Measurements from ENCODE around the gene ZNF597. TPM values are rescaled to one million over a fixed set of nuclear protein-coding genes. Genes with fewer than 3 reads are reported as not detected.

The ZNF597 gene, protein sequence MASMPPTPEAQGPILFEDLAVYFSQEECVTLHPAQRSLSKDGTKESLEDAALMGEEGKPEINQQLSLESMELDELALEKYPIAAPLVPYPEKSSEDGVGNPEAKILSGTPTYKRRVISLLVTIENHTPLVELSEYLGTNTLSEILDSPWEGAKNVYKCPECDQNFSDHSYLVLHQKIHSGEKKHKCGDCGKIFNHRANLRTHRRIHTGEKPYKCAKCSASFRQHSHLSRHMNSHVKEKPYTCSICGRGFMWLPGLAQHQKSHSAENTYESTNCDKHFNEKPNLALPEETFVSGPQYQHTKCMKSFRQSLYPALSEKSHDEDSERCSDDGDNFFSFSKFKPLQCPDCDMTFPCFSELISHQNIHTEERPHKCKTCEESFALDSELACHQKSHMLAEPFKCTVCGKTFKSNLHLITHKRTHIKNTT
- polyA plus RNA-seq, result 4.2 TPM
- long read RNA-seq, donor 1, full-length matches to known transcripts, result 2 of 2 reads
- long read RNA-seq, donor 1, partial matches to known transcripts, result 0 of 2 reads
- long read RNA-seq, donor 1, other reads (novel, unspliced or antisense), result 0 of 2 reads
- long read RNA-seq, donor 2, full-length matches to known transcripts, result 4 of 4 reads
- long read RNA-seq, donor 2, partial matches to known transcripts, result 0 of 4 reads
- long read RNA-seq, donor 2, other reads (novel, unspliced or antisense), result 0 of 4 reads
- long read RNA-seq, donor 3, result 0 reads
- long read RNA-seq, donor 4, result 0 reads
- long read RNA-seq, donor 5, full-length matches to known transcripts, result 1 of 1 reads
- long read RNA-seq, donor 5, partial matches to known transcripts, result 0 of 1 reads
- long read RNA-seq, donor 5, other reads (novel, unspliced or antisense), result 0 of 1 reads
- long read RNA-seq, donor 6, result 0 reads
- long read RNA-seq, donor 7, full-length matches to known transcripts, result 1 of 1 reads
- long read RNA-seq, donor 7, partial matches to known transcripts, result 0 of 1 reads
- long read RNA-seq, donor 7, other reads (novel, unspliced or antisense), result 0 of 1 reads
- long read RNA-seq, donor 8, full-length matches to known transcripts, result 3 of 3 reads
- long read RNA-seq, donor 8, partial matches to known transcripts, result 0 of 3 reads
- long read RNA-seq, donor 8, other reads (novel, unspliced or antisense), result 0 of 3 reads
- long read RNA-seq, donor 9, full-length matches to known transcripts, result 1 of 1 reads
- long read RNA-seq, donor 9, partial matches to known transcripts, result 0 of 1 reads
- long read RNA-seq, donor 9, other reads (novel, unspliced or antisense), result 0 of 1 reads
- long read RNA-seq, donor 10, full-length matches to known transcripts, result 2 of 2 reads
- long read RNA-seq, donor 10, partial matches to known transcripts, result 0 of 2 reads
- long read RNA-seq, donor 10, other reads (novel, unspliced or antisense), result 0 of 2 reads
- long read RNA-seq, donor 11, full-length matches to known transcripts, result 1 of 39 reads
- long read RNA-seq, donor 11, partial matches to known transcripts, result 7 of 39 reads
- long read RNA-seq, donor 11, other reads (novel, unspliced or antisense), result 31 of 39 reads

DNA sequence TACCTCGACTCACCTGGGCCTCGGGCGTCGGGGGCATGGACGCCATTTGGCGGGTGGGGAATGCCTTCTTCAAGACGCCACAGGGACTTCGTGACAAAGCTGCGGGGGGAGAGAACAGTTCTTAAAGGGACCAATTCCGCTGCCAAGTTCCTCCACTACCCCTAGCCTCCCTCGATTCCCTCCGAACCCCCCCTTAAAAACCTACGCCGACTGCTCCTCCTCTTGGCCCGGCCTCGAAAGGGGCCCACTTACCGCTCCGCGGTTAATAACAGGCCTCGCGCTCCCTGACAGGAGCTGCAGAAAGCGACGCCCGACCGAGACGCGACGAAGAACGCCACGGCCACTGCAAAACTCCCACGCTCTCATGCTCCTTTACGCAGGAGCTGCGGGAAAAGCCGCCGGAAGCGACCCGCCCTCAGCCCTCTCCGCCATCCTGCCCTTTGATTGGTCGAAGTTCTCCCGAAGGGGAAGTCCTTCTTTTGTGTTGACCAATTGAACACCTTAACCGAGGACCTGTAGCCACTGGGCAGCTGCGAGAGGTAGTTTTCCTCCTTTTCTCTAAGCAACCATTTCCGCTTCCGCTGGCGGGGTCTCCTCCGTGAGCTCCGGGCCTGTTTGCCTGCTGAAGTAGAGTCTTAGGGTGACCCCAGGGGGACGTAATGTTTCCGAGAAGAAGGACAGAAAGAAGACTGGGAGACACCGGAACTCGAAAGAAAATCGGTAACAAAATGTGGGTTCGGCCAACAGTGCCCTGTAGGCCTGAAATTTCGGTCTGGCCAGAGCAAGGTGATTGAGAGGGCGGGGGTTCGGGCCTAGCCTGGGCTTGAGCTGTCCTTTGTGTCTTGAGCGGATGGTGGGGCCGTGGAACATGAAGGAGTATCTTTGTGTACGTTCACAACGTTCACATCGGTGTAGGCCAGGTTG lies at the start of gene ZNF597, which contains the start of gene NAA60:
Gene ZNF597, minus strand, starts transcription at position 397 of the 924 bp plus-strand sequence. Its CDS starts 351 bp downstream, at position 46.
Gene NAA60, plus strand, starts transcription at position 573 of the 924 bp plus-strand sequence. CDS start 32,548 bp downstream, outside the sequence.
- peak; percentile 80 to 91 for DNase-seq
- H3K4me3 ChIP-seq (ENCODE audit: low read length), result peak within 1 kb of the TSS; percentile 79
- H3K27ac ChIP-seq (ENCODE audit: low read length), result peak within 1 kb of the TSS; percentile 93
- H3K4me1 ChIP-seq (ENCODE audit: control insufficient read depth, insufficient read depth, low read length), result no peaks in the 10 kb centered on the region
- no peaks in the 10 kb centered on the region for H3K27me3 ChIP-seq (ENCODE audit: control insufficient read depth, insufficient read depth, low read length)
- H3K36me3 ChIP-seq (ENCODE audit: control insufficient read depth, insufficient read depth, low read length), result peaks cover 12% of the 10 kb centered on the region
- WGBS (ENCODE audit: insufficient coverage, low lambda C conversion rate), result 51% methylated on average over 4 of the region's 61 CpGs
- H3K9me3 ChIP-seq (ENCODE audit: control insufficient read depth, low read depth, low read length), result peaks cover 22% of the 10 kb centered on the region

DNA sequence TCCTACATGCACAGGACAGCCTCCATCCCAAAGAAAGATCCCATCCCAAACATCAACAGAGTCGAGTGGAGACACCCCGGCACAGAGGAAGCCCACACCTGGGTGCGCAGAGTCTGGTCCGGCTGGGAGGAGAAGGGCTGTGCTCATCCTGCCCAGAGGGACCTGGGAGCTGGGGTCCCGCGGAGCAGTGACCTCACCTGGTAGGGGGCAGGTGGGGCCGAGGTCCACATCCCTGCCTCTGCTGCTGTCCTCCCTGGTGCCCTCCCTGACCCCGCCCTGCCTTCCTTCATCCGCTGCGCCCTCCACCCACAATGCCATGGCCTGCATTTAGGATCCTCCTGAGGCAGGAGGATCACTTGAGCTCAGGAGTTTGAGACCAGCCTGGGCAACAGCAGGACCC lies 49.1 kb upstream of the ZNF597 start:
- Histone ChIP-seq H3K9me3 (ENCODE audit: control insufficient read depth, low read depth, low read length) (peaks cover 3% of the 10 kb centered on the region), H3K27ac (ENCODE audit: low read length) (no peak overlapping the region), H3K4me1 (ENCODE audit: control insufficient read depth, insufficient read depth, low read length) (no peaks in the 10 kb centered on the region), H3K4me3 (ENCODE audit: low read length) (no peak overlapping the region), H3K27me3 (ENCODE audit: control insufficient read depth, insufficient read depth, low read length) (no peaks in the 10 kb centered on the region), H3K36me3 (ENCODE audit: control insufficient read depth, insufficient read depth, low read length) (peaks cover 5% of the 10 kb centered on the region)
- WGBS (ENCODE audit: insufficient coverage, low lambda C conversion rate), result no CpG with 5 or more reads among the region's 10 CpGs
- no peak for DNase-seq

DNA sequence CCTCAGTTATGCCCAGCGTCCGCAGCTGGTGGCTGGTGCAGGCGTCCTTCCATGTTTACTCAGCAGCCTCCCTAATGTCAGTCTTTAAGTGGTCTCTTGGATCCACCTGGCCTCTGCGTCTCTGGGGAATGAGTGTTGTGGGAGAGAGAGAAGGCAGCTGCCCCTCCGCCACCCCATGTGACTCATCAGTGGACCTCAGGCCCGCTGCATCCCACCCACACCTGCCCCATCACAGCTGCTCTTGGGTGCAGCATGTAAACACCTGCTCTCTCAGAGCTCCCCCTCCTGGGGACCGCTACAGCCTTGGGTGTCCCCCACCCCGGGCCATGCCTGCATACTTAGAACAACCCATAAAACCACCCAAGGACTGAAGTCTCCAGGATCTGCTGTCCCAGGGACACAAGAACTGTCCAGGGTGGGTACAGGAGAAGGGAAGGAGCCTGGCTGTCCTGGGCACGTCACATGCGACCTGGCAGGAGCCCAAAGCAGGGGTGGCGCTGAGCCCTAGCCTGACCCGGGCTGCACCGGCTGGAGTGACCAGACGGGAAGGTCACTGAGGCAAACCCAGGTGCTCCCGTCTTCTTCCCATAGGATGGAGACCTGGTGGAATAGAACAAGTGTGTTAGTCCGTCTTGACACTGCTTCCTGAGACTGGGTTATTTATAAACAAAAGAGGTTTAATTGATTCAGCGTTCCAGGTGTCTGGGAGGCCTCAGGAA lies 47.8 kb upstream of the ZNF597 start:
- no peaks in the 10 kb centered on the region for H3K9me3 ChIP-seq (ENCODE audit: control insufficient read depth, low read depth, low read length)
- no peaks in the 10 kb centered on the region for H3K4me1 ChIP-seq (ENCODE audit: control insufficient read depth, insufficient read depth, low read length)
- no peak overlapping the region for H3K27ac ChIP-seq (ENCODE audit: low read length)
- H3K27me3 ChIP-seq (ENCODE audit: control insufficient read depth, insufficient read depth, low read length), result no peaks in the 10 kb centered on the region
- no peak for DNase-seq
- peaks cover 13% of the 10 kb centered on the region for H3K36me3 ChIP-seq (ENCODE audit: control insufficient read depth, insufficient read depth, low read length)
- 60% methylated on average over 1 of the region's 17 CpGs for WGBS (ENCODE audit: insufficient coverage, low lambda C conversion rate)
- H3K4me3 ChIP-seq (ENCODE audit: low read length), result no peak overlapping the region

DNA sequence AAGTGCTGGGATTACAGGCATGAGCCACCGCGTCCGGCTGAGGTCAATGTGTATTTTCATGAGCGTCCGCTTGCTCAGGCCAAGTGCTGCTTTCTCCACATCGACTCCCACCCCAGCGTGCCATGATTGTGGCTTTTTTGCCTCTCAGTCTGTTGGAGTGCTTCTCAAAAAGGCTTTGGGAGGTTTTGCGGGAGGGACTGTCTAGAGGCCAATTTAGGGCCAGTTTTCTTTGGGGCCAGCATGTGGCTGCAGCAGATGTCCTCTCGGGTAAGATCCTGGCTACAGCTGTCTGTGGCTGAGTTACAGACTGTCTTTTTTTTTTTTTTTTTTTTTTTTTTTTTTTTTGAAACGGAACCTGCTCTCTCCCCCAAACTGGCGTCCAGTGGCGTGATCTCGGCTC lies 45.5 kb upstream of the ZNF597 start:
- no peaks in the 10 kb centered on the region for H3K27me3 ChIP-seq (ENCODE audit: control insufficient read depth, insufficient read depth, low read length)
- peaks cover 35% of the 10 kb centered on the region for H3K36me3 ChIP-seq (ENCODE audit: control insufficient read depth, insufficient read depth, low read length)
- H3K4me3 ChIP-seq (ENCODE audit: low read length), result no peak overlapping the region
- no peak for DNase-seq
- no peaks in the 10 kb centered on the region for H3K9me3 ChIP-seq (ENCODE audit: control insufficient read depth, low read depth, low read length)
- no peak overlapping the region for H3K27ac ChIP-seq (ENCODE audit: low read length)
- H3K4me1 ChIP-seq (ENCODE audit: control insufficient read depth, insufficient read depth, low read length), result no peaks in the 10 kb centered on the region
- no CpG with 5 or more reads among the region's 13 CpGs for WGBS (ENCODE audit: insufficient coverage, low lambda C conversion rate)

DNA sequence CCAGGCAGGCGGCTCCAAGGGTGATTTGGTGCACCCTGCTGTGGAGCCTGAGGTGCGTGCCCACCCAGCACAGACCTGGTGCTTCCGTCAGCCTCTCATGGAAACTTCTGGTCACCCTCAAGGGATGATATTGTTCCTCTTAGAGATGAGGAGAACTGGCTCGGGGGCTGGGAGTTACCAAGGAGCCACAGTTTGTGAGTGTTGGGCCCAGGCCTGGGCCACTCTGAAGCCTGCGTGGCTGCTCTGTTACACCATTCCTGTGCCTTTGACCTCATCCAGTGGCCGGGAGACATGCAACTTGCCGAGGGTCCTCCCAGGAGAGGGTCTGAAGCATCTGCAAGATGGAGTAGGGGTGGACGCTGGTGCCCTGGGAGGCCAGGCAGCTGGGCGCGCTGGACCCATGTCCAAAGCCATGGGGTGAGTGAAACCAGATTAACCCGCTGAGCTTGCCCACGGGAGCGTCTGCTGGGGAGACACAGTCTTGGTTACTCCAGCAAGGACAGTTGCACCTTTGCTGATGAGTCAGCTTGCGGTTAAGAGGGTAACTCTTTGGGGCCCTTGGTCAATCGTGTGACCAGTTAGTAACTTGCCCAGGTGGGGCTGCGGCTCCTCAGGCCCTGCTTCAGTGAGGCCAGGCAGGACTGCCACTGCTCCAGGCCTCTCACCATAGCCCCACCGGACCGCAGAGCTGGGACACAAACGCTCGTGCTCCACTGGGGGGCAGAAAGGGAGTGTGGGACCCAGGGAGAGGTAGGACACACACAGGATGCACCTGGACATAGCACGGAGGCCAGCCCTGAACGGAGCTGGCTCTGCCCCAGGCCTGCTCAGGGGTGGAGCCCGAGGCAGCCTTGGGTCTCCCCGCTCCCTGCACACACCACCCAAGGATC lies 44.5 kb upstream of the ZNF597 start:
- WGBS (ENCODE audit: insufficient coverage, low lambda C conversion rate), result no CpG with 5 or more reads among the region's 24 CpGs
- no peaks in the 10 kb centered on the region for H3K9me3 ChIP-seq (ENCODE audit: control insufficient read depth, low read depth, low read length)
- peaks cover 46% of the 10 kb centered on the region for H3K36me3 ChIP-seq (ENCODE audit: control insufficient read depth, insufficient read depth, low read length)
- no peak for DNase-seq
- H3K4me3 ChIP-seq (ENCODE audit: low read length), result no peak overlapping the region
- H3K27ac ChIP-seq (ENCODE audit: low read length), result no peak overlapping the region
- no peaks in the 10 kb centered on the region for H3K4me1 ChIP-seq (ENCODE audit: control insufficient read depth, insufficient read depth, low read length)
- H3K27me3 ChIP-seq (ENCODE audit: control insufficient read depth, insufficient read depth, low read length), result no peaks in the 10 kb centered on the region

DNA sequence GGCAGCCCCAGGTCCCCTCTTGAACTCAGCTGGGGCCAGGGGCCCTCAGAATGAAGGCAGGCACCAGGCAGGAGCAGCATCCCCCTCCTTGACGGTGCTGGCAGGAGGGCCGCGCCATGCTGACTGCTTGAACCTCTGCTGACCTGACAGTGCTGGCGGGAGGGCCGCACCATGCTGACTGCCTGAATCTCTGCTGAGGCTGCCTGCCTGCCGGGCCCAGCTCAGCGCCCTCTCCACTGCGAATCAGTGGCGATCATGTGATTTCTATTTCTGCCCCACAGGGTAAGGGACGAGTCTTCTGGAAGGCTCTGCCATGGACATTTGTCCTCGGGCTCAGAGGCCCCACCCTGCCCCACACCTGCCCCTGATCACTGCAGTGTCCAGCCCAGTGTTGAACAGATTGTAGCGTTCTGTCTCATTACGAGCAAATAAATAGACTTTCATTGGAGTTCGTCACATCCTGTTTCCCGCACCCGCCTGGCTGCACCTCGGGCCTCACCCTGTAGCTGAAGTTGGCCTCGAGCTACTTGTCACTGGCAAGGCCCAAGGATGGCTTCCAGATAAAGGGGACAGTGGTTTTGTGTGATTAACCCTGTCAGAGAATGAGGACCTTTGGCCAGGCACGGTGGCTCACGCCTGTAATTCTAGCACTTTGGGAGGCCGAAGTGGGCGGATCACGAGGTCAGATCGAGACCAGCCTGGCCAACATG lies 43.4 kb upstream of the ZNF597 start:
- Histone ChIP-seq H3K9me3 (ENCODE audit: control insufficient read depth, low read depth, low read length) (no peaks in the 10 kb centered on the region), H3K27me3 (ENCODE audit: control insufficient read depth, insufficient read depth, low read length) (no peaks in the 10 kb centered on the region), H3K27ac (ENCODE audit: low read length) (no peak overlapping the region), H3K36me3 (ENCODE audit: control insufficient read depth, insufficient read depth, low read length) (peaks cover 56% of the 10 kb centered on the region), H3K4me3 (ENCODE audit: low read length) (no peak overlapping the region), H3K4me1 (ENCODE audit: control insufficient read depth, insufficient read depth, low read length) (no peaks in the 10 kb centered on the region)
- 100% methylated on average over 1 of the region's 24 CpGs for whole genome bisulfite sequencing (ENCODE audit: insufficient coverage, low lambda C conversion rate)
- DNase-seq, result no peak

DNA sequence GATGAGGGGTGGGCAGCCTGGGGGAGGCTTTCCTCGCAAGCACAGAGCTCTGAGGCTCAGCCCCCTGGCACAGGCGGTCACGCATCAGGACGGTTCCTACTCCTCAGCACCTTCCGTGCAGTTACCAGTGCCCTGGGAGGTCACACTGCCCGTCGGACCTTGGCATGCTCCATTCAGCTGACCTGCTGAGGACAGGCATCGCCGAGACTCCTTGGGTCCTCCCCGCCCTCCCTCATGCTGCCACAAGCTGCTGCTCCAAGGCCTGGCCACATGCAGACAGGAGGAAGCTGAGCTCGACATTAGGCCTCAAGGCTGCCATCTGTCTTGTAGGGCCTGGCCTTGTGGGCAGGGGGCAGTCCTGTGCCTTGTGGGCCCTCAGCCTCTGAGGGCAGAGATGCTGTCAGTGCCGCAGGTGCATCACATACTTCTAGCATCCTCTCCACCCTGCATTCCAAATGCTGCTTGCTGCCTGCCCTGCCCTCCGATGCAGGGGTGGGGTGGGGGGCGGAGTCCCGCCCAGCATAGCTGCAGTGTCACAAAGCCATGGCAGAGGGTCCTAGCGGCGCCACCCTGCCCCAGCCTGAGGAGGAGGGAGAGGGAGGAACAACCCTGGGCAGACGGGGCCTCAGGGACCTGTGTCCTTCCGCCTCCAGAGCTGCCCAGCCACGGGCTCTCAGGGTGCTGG lies 42.7 kb upstream of the ZNF597 start:
- no peak for DNase-seq
- Histone ChIP-seq H3K4me3 (ENCODE audit: low read length) (no peak overlapping the region), H3K36me3 (ENCODE audit: control insufficient read depth, insufficient read depth, low read length) (peaks cover 63% of the 10 kb centered on the region), H3K27me3 (ENCODE audit: control insufficient read depth, insufficient read depth, low read length) (no peaks in the 10 kb centered on the region), H3K4me1 (ENCODE audit: control insufficient read depth, insufficient read depth, low read length) (no peaks in the 10 kb centered on the region), H3K9me3 (ENCODE audit: control insufficient read depth, low read depth, low read length) (no peaks in the 10 kb centered on the region), H3K27ac (ENCODE audit: low read length) (no peak overlapping the region)
- WGBS (ENCODE audit: insufficient coverage, low lambda C conversion rate), result no CpG with 5 or more reads among the region's 20 CpGs
